ENCODE data around the gene NOC4L.
A peak's percentile ranks its signal among the peaks of the same experiment; 100 is the strongest.

The NOC4L gene

GRCh38 chr12:132175496-132176384 lies 31.5 kb downstream of the NOC4L start:
- H3K4me3 ChIP-seq (ENCODE audit: low read length): no peak overlapping the region
- DNase-seq (ENCODE audit: low read depth, low spot score): no peak

- H3K4me3 ChIP-seq (ENCODE audit: low read length): no peak overlapping the region
- DNase-seq (ENCODE audit: low read depth, low spot score): no peak
Observed at GRCh38 chr12:132176385-132176919, 32.2 kb downstream of the NOC4L start.

GRCh38 chr12:132176920-132177551 lies 32.8 kb downstream of the NOC4L start:
- no peak for DNase-seq (ENCODE audit: low read depth, low spot score)
- no peak overlapping the region for H3K4me3 ChIP-seq (ENCODE audit: low read length)

GRCh38 chr12:132178316-132178715 lies 34.1 kb downstream of the NOC4L start:
- H3K4me3 ChIP-seq (ENCODE audit: low read length): no peak overlapping the region
- DNase-seq (ENCODE audit: low read depth, low spot score): no peak

GRCh38 chr12:132178801-132179401 lies 34.6 kb downstream of the NOC4L start:
- no peak for DNase-seq (ENCODE audit: low read depth, low spot score)
- peak overlapping the region; percentile 15 for H3K4me3 ChIP-seq (ENCODE audit: low read length)

- H3K4me3 ChIP-seq (ENCODE audit: low read length): no peak overlapping the region
- DNase-seq (ENCODE audit: low read depth, low spot score): no peak
Observed at GRCh38 chr12:132179431-132180362, 35.4 kb downstream of the NOC4L start.

GRCh38 chr12:132180648-132181546 lies 36.6 kb downstream of the NOC4L start:
- H3K4me3 ChIP-seq (ENCODE audit: low read length): no peak overlapping the region
- DNase-seq (ENCODE audit: low read depth, low spot score): no peak

GRCh38 chr12:132181570-132182200 lies 37.4 kb downstream of the NOC4L start:
- no peak overlapping the region for H3K4me3 ChIP-seq (ENCODE audit: low read length)
- DNase-seq (ENCODE audit: low read depth, low spot score): no peak

- no peak for DNase-seq (ENCODE audit: low read depth, low spot score)
- H3K4me3 ChIP-seq (ENCODE audit: low read length): no peak overlapping the region
Observed at GRCh38 chr12:132182206-132182710, 38.0 kb downstream of the NOC4L start.

GRCh38 chr12:132182711-132183365 lies 38.6 kb downstream of the NOC4L start:
- no peak overlapping the region for H3K4me3 ChIP-seq (ENCODE audit: low read length)
- DNase-seq (ENCODE audit: low read depth, low spot score): no peak

- peak overlapping the region; percentile 28 for H3K4me3 ChIP-seq (ENCODE audit: low read length)
- peak; percentile 91 for DNase-seq (ENCODE audit: low read depth, low spot score)
Observed at GRCh38 chr12:132185705-132186104, 41.4 kb downstream of the NOC4L start.

- H3K4me3 ChIP-seq (ENCODE audit: low read length): peak overlapping the region; percentile 28
- DNase-seq (ENCODE audit: low read depth, low spot score): no peak
Observed at GRCh38 chr12:132186208-132186856, 42.1 kb downstream of the NOC4L start.

- no peak for DNase-seq (ENCODE audit: low read depth, low spot score)
- H3K4me3 ChIP-seq (ENCODE audit: low read length): no peak overlapping the region; the same call in 1 of the 2 replicates
Observed at GRCh38 chr12:132186857-132187620, 42.8 kb downstream of the NOC4L start.

GRCh38 chr12:132187646-132188450 lies 43.6 kb downstream of the NOC4L start:
- no peak for DNase-seq (ENCODE audit: low read depth, low spot score)
- H3K4me3 ChIP-seq (ENCODE audit: low read length): no peak overlapping the region

- H3K4me3 ChIP-seq (ENCODE audit: low read length): peak overlapping the region; percentile 73
- no peak for DNase-seq (ENCODE audit: low read depth, low spot score)
Observed at GRCh38 chr12:132188451-132188901, 44.2 kb downstream of the NOC4L start.
